ENCODE measurements around the gene SSC4D. TPM values are rescaled to one million over a fixed set of nuclear protein-coding genes. Genes with fewer than 3 reads are reported as not detected.

Gene SSC4D
- total RNA-seq, 1 experiment from 2014 or later, result 14.8 TPM

DNA sequence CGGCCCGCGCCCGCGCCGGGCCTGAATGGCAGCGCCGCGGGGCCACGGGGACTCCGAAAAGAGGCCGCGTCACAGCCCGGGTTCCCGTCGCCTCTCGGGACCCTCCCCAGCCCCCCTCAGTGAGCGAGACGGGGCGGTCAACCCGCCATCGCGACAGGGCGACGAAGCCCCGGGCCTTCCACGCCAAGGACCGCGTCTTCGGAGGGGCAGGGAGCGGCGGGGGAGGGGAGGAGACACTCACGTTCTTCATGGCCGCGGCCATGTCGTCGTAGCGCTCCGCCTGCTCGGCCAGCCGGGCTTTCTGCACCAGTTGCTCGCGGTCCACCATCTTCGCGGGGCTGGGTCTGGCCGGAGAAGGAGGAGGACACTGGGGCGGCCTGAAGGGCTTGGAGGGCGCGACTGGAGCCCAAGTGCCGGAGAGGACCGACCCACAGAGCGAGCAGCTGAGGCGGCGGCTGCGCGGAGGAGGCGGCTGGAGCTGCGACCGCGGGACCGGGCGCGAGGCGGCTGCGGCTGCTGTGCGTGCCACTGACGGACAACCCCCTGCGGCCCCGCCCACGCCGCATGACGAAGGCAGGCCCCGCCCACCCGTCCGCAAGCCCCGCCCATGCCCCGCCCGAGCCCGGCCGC is 50.9 kb downstream of the SSC4D start, which contains the start of gene YWHAG:
Gene YWHAG (minus strand): TSS at position 511 of the 630 bp plus-strand sequence. CDS start 183 bp downstream, at position 328.
- Histone ChIP-seq H3K4me2 (ENCODE audit: insufficient read depth, insufficient read length, low read length) (peak within 1 kb of the TSS; percentile 74), H2BK12ac (ENCODE audit: insufficient read length, low read depth, low read length) (no peak within 1 kb of the TSS), H3K14ac (ENCODE audit: insufficient read depth, low read length) (peak within 1 kb of the TSS; percentile 94), H3K27me3 (ENCODE audit: insufficient read depth, low read length) (no peaks in the 10 kb centered on the region), H3K23me2 (ENCODE audit: insufficient read length, low read depth, low read length, poor library complexity, severe bottlenecking) (peaks cover 8% of the 10 kb centered on the region), H3K9me3 (ENCODE audit: control insufficient read depth, low read depth, low read length) (no peaks in the 10 kb centered on the region), H3K79me1 (ENCODE audit: insufficient read depth, low read depth, low read length, poor library complexity, severe bottlenecking) (no peaks in the 10 kb centered on the region), H2AK5ac (ENCODE audit: insufficient read length, low read length) (no peak within 1 kb of the TSS), H2BK15ac (ENCODE audit: low read depth, low read length) (no peak within 1 kb of the TSS), H3K56ac (ENCODE audit: insufficient read length, low read depth, low read length) (no peak within 1 kb of the TSS), H2BK20ac (ENCODE audit: low read depth, low read length, poor library complexity, severe bottlenecking) (no peak within 1 kb of the TSS), H3T11ph (ENCODE audit: low read length) (no peak within 1 kb of the TSS), H4K20me1 (ENCODE audit: control insufficient read depth, insufficient read depth, insufficient read length) (no peaks in the 10 kb centered on the region), H3K27ac (ENCODE audit: insufficient read length, low read depth, low read length) (peak within 1 kb of the TSS; percentile 26), H3K4ac (ENCODE audit: low read depth, low read length) (no peak within 1 kb of the TSS; the same call in 1 of the 2 replicates), H2AFZ (ENCODE audit: low read length) (no peak within 1 kb of the TSS), H4K8ac (replicated peaks; ENCODE audit: insufficient read length, low read depth, low read length) (no peak within 1 kb of the TSS), H4K91ac (ENCODE audit: insufficient read length, low read depth, low read length) (peak within 1 kb of the TSS; percentile 88), H3K9ac (ENCODE audit: extremely low read depth, insufficient read length, low read length) (peak within 1 kb of the TSS; percentile 80), H3K4me1 (ENCODE audit: insufficient read depth, low read length) (peaks cover 5% of the 10 kb centered on the region; the same call in 1 of the 2 replicates), H2BK120ac (ENCODE audit: low read depth, low read length, poor library complexity, severe bottlenecking) (no peak within 1 kb of the TSS), H3K18ac (ENCODE audit: insufficient read length, low read depth, low read length) (peak within 1 kb of the TSS; percentile 98), H3K79me2 (ENCODE audit: insufficient read depth, low read length) (peaks cover 44% of the 10 kb centered on the region), H4K5ac (ENCODE audit: insufficient read length, low read depth, low read length) (peak within 1 kb of the TSS; percentile 16), H3K23ac (ENCODE audit: insufficient read length, low read depth, low read length) (no peak within 1 kb of the TSS), H2BK5ac (ENCODE audit: insufficient read length, low read length) (no peak within 1 kb of the TSS)
- H3K27me3 Mint-ChIP-seq (ENCODE audit: low read depth), result no peaks in the 10 kb centered on the region
- peaks cover 38 to 42% (median 40%) of the 10 kb centered on the region in 3 experiments for H3K36me3 Mint-ChIP-seq (ENCODE audit: insufficient read depth in 1 of 3, low read depth in 3 of 3)
- H3K27ac Mint-ChIP-seq, result peak within 1 kb of the TSS; percentile 95 to 98 (median 98)
- peak; percentile 88 for DNase-seq
- H3K9me3 Mint-ChIP-seq, result peaks cover 0 to 4% of the 10 kb centered on the region in 2 experiments; a peak in 2 of 5 replicates
- TF ChIP-seq, protein P1, sequence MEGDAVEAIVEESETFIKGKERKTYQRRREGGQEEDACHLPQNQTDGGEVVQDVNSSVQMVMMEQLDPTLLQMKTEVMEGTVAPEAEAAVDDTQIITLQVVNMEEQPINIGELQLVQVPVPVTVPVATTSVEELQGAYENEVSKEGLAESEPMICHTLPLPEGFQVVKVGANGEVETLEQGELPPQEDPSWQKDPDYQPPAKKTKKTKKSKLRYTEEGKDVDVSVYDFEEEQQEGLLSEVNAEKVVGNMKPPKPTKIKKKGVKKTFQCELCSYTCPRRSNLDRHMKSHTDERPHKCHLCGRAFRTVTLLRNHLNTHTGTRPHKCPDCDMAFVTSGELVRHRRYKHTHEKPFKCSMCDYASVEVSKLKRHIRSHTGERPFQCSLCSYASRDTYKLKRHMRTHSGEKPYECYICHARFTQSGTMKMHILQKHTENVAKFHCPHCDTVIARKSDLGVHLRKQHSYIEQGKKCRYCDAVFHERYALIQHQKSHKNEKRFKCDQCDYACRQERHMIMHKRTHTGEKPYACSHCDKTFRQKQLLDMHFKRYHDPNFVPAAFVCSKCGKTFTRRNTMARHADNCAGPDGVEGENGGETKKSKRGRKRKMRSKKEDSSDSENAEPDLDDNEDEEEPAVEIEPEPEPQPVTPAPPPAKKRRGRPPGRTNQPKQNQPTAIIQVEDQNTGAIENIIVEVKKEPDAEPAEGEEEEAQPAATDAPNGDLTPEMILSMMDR (conservative IDR thresholded peaks at IDR 0.05), result no peak
- H3K4me1 Mint-ChIP-seq, result peaks cover 32 to 38% of the 10 kb centered on the region in 2 experiments
- WGBS (ENCODE audit: extremely low coverage, insufficient read length, low lambda C conversion rate), result no CpG with 5 or more reads among the region's 80 CpGs
- peak within 1 kb of the TSS; percentile 94 to 95 for H3K4me3 Mint-ChIP-seq

All from H9 (cell line).